Endothelial cell of umbilical vein (primary cell): ENCODE results near the gene C3orf85. TPM values are rescaled to one million over a fixed set of nuclear protein-coding genes. Genes with fewer than 3 reads are reported as not detected.

Experiments
- BruUV-seq: library from RNA; stranded (reverse); fragments of 400-500 nt; replicated peaks from 2 replicates; lab custom pipeline; 2021; lab: Mats Ljungman, UMichigan
- CTCF ChIA-PET: fragments of 300-600, 350-600 bp; sonication (Branson Sonifier 250); formaldehyde crosslinking; loops from one replicate; lab custom pipeline; 2021; ENCODE audit warnings: antibody characterized with exemption, inconsistent platforms; lab: Charles Lee
- POLR2A ChIA-PET: fragments of 300-600, 350-600 bp; sonication (Branson Sonifier 250); formaldehyde crosslinking; loops from one replicate; lab custom pipeline; 2021; ENCODE audit warnings: antibody characterized with exemption, inconsistent platforms; lab: Charles Lee
- DNase-seq: peaks from one replicate; pipeline ENCODE4 v3.0.0-alpha.2; 2011; ENCODE audit warnings: low read depth, low spot score
- FAIRE-seq: peaks from 2 replicates; lab custom pipeline; 2011; peaks lifted over from hg19 to GRCh38; lab: Jason Lieb, UNC
- H2AFZ ChIP-seq: 2 replicates; pipeline ENCODE4 v1.6.0; 2012; ENCODE audit warnings: low read depth, low read length, control low read depth, inconsistent platforms
- H3K27ac ChIP-seq: 2 replicates; pipeline ENCODE4 v1.5.1; 2011; ENCODE audit warnings: low read depth, mild to moderate bottlenecking, control low read depth, low read length, moderate library complexity; ENCODE audit not compliant: insufficient read depth
- H3K27me3 ChIP-seq, 2 experiments: 2 replicates each; pipeline versions ENCODE4 v1.6.0 to v1.6.1; 2011; ENCODE audit warnings: low read length in 2 of 2, mixed read lengths in 1 of 2; ENCODE audit not compliant: control insufficient read depth in 2 of 2, insufficient read depth in 2 of 2
- H3K36me3 ChIP-seq, 2 experiments: 2 replicates in 1 of 2; 3 replicates in 1 of 2; pipeline ENCODE4 v1.5.1; 2011; ENCODE audit warnings: low read length in 2 of 2, mild to moderate bottlenecking in 1 of 2, moderate library complexity in 1 of 2; ENCODE audit not compliant: control insufficient read depth in 2 of 2, insufficient read depth in 2 of 2; ENCODE audit errors: extremely low read depth in 1 of 2
- H3K4me1 ChIP-seq: 3 replicates; pipeline ENCODE4 v1.5.1; 2011; ENCODE audit warnings: mild to moderate bottlenecking, low read length; ENCODE audit not compliant: control insufficient read depth, insufficient read depth; ENCODE audit errors: extremely low read depth
- H3K4me2 ChIP-seq: 2 replicates; pipeline ENCODE4 v1.6.1; 2011; ENCODE audit warnings: low read length, control low read depth, mixed read lengths; ENCODE audit not compliant: insufficient read depth
- H3K4me3 ChIP-seq, 3 experiments: fragments of 200-600 bp in 1 of 3; sonication (generic), shearing (Covaris generic) in 1 of 3; replicated peaks in 1 of 3; 2 replicates each; pipeline ENCODE4 v1.5.1; 2011 to 2016; ENCODE audit warnings: control low read depth in 3 of 3, low read length in 3 of 3, mild to moderate bottlenecking in 2 of 3, inconsistent platforms in 1 of 3, low read depth in 1 of 3, moderate library complexity in 1 of 3; ENCODE audit not compliant: insufficient read depth in 1 of 3
- H3K79me2 ChIP-seq: 2 replicates; pipeline ENCODE4 v1.6.0; 2012; ENCODE audit warnings: low read length, inconsistent platforms; ENCODE audit not compliant: control insufficient read depth, insufficient read depth
- H3K9ac ChIP-seq: replicated peaks from 2 replicates; pipeline ENCODE3; 2011; ENCODE audit warnings: low read length, control low read depth; ENCODE audit not compliant: insufficient read depth; ENCODE audit errors: extremely low read depth
- H3K9me1 ChIP-seq: replicated peaks from 3 replicates; pipeline ENCODE4 v1.6.0; 2011; ENCODE audit warnings: mild to moderate bottlenecking, low read length; ENCODE audit not compliant: control insufficient read depth, insufficient read depth; ENCODE audit errors: extremely low read depth
- H3K9me3 ChIP-seq: replicated peaks from 2 replicates; pipeline ENCODE4 v1.5.1; 2012; ENCODE audit warnings: low read length, inconsistent platforms; ENCODE audit not compliant: control insufficient read depth, insufficient read depth
- H4K20me1 ChIP-seq: replicated peaks from 2 replicates; pipeline ENCODE3; 2011; ENCODE audit warnings: mild to moderate bottlenecking, low read length; ENCODE audit not compliant: control insufficient read depth, insufficient read depth; ENCODE audit errors: extremely low read depth
- EZH2 ChIP-seq: IDR thresholded peaks from 2 replicates; pipeline ENCODE4 v1.6.1; 2012; ENCODE audit warnings: borderline replicate concordance, low read depth, mild to moderate bottlenecking, moderate library complexity, low read length, inconsistent platforms; ENCODE audit not compliant: severe bottlenecking
- FOS ChIP-seq: IDR thresholded peaks from 2 replicates; pipeline ENCODE4 v1.6.1; 2011; ENCODE audit warnings: mild to moderate bottlenecking, low read length, moderate library complexity, borderline replicate concordance; ENCODE audit not compliant: insufficient read depth
- GATA2 ChIP-seq: IDR thresholded peaks from 2 replicates; pipeline ENCODE4 v1.7.0; 2011; ENCODE audit warnings: low read depth, mild to moderate bottlenecking, moderate library complexity, mixed read lengths, low read length; ENCODE audit not compliant: insufficient read length, insufficient read depth
- JUN ChIP-seq: IDR thresholded peaks from 2 replicates; pipeline ENCODE4 v1.6.1; 2011; ENCODE audit warnings: borderline replicate concordance, low read depth; ENCODE audit not compliant: insufficient read length, insufficient read depth
- MYC ChIP-seq: IDR thresholded peaks from one replicate; pipeline ENCODE4 v1.6.1; 2011; ENCODE audit warnings: mild to moderate bottlenecking, low read depth, low read length
- POLR2A ChIP-seq: IDR thresholded peaks from 2 replicates; pipeline ENCODE4 v1.6.1; 2012; ENCODE audit warnings: low read depth, mild to moderate bottlenecking, control low read depth, low read length
- POLR2AphosphoS5 ChIP-seq: IDR thresholded peaks from 2 replicates; pipeline ENCODE4 v1.6.1; 2012; ENCODE audit warnings: low read depth, mild to moderate bottlenecking, control low read depth, low read length, moderate library complexity; ENCODE audit not compliant: insufficient read depth
- dilution Hi-C: fragments of 300-500 bp; cut with MboI; formaldehyde crosslinking; loops from one replicate; pipeline ENCODE4 v1.15.0; 2019; ENCODE audit warnings: low sequenced_read_pairs; ENCODE audit not compliant: extremely low pct_ligation_motif_present
- intact Hi-C: fragments of 100-400 bp; cut with micrococcal nuclease; formaldehyde crosslinking; loops from one replicate; pipeline ENCODE4 v1.10.0; 2022
- polyA plus RNA-seq, 4 experiments: library from polyadenylated mRNA; depleted of rRNA in 3 of 4; stranded (reverse) in 3 of 4; unstranded in 1 of 4; fragments of >200 nt; gene quantifications; 2 replicates each; pipeline versions ENCODE4 v1.2.1 to v1.2.3, GENCODE V29; 2011 to 2012; ENCODE audit warnings: missing spikeins in 1 of 4
- total RNA-seq: library from RNA; stranded (reverse); gene quantifications from 2 replicates; pipeline ENCODE4 v1.2.3, GENCODE V29; 2021
- TF ChIP-seq, protein P1 (sequence below): IDR thresholded peaks from 2 replicates; pipeline ENCODE4 v1.6.1; 2011; ENCODE audit not compliant: insufficient read depth, insufficient read length
- TF ChIP-seq, protein P2 (sequence below), 2 donors: IDR thresholded peaks; 1 replicate in 1 of 2; 2 replicates in 1 of 2; pipeline ENCODE4 v1.5.1; 2011; ENCODE audit warnings: low read length in 2 of 2, mild to moderate bottlenecking in 2 of 2, moderate library complexity in 2 of 2, control low read depth in 1 of 2, inconsistent platforms in 1 of 2, low read depth in 1 of 2; ENCODE audit not compliant: insufficient read depth in 1 of 2; ENCODE audit errors: extremely low read depth in 1 of 2

The C3orf85 gene
- total and polyA plus RNA-seq, 2 donors (not counting 3 experiments of a cell fraction or from before 2014, with no cell fraction given): not detected

GRCh38 chr3:109140318-109140717, 3.8 kb downstream of the C3orf85 start:
- no TSS peak for BruUV-seq
- intact Hi-C loops: no loop called here
- ChIA-PET CTCF (no interaction called here), POLR2A (no interaction called here)
- no peak overlapping the region for H3K4me3 ChIP-seq
- dilution Hi-C loops: no loop called here
- H3K27ac ChIP-seq: no peak overlapping the region
- TF ChIP-seq JUN: no peak
- TF ChIP-seq, protein P1, sequence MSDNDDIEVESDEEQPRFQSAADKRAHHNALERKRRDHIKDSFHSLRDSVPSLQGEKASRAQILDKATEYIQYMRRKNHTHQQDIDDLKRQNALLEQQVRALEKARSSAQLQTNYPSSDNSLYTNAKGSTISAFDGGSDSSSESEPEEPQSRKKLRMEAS: no peak
- no peak for TF ChIP-seq POLR2AphosphoS5
- TF ChIP-seq GATA2: no peak
- TF ChIP-seq, protein P2, sequence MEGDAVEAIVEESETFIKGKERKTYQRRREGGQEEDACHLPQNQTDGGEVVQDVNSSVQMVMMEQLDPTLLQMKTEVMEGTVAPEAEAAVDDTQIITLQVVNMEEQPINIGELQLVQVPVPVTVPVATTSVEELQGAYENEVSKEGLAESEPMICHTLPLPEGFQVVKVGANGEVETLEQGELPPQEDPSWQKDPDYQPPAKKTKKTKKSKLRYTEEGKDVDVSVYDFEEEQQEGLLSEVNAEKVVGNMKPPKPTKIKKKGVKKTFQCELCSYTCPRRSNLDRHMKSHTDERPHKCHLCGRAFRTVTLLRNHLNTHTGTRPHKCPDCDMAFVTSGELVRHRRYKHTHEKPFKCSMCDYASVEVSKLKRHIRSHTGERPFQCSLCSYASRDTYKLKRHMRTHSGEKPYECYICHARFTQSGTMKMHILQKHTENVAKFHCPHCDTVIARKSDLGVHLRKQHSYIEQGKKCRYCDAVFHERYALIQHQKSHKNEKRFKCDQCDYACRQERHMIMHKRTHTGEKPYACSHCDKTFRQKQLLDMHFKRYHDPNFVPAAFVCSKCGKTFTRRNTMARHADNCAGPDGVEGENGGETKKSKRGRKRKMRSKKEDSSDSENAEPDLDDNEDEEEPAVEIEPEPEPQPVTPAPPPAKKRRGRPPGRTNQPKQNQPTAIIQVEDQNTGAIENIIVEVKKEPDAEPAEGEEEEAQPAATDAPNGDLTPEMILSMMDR (IDR thresholded peaks at IDR 0.05; ENCODE audit: extremely low read depth in 1 of 2, insufficient read depth in 1 of 2, low read depth in 1 of 2, low read length in 2 of 2): no peak
- no peak for TF ChIP-seq MYC
- TF ChIP-seq EZH2: no peak
- no peak for TF ChIP-seq FOS
- TF ChIP-seq POLR2A: no peak
- no peak overlapping the region for H3K9ac ChIP-seq
- no peaks in the 10 kb centered on the region for H4K20me1 ChIP-seq
- no peaks in the 10 kb centered on the region for H3K36me3 ChIP-seq
- DNase-seq (no peak), FAIRE-seq (no peak)
- H3K4me1 ChIP-seq: no peaks in the 10 kb centered on the region
- no peak overlapping the region for H3K4me2 ChIP-seq
- no peak overlapping the region for H2AFZ ChIP-seq
- H3K79me2 ChIP-seq: no peaks in the 10 kb centered on the region
- no peaks in the 10 kb centered on the region for H3K9me3 ChIP-seq
- H3K9me1 ChIP-seq: no peaks in the 10 kb centered on the region
- no peaks in the 10 kb centered on the region for H3K27me3 ChIP-seq
